Measurements from ENCODE around the gene MEAF6.

- TF ChIP-seq POLR2AphosphoS5 (IDR thresholded peaks at IDR 0.05) = peak; percentile 72 to 91 (median 76)
- peak; percentile 34 for TF ChIP-seq POLR2A (IDR thresholded peaks at IDR 0.05)
- peak; percentile 15 to 82 (median 31) for TF ChIP-seq CTCF (IDR thresholded peaks at IDR 0.05)
Measured at GRCh38 chr1:37514350-37515184, at the start of gene MEAF6.

Data from breast epithelium (tissue), 3 donors.